ENCODE measurements around the gene RAD51B.
A peak's percentile ranks its signal among the peaks of the same experiment; 100 is the strongest.

The RAD51B gene

DNA sequence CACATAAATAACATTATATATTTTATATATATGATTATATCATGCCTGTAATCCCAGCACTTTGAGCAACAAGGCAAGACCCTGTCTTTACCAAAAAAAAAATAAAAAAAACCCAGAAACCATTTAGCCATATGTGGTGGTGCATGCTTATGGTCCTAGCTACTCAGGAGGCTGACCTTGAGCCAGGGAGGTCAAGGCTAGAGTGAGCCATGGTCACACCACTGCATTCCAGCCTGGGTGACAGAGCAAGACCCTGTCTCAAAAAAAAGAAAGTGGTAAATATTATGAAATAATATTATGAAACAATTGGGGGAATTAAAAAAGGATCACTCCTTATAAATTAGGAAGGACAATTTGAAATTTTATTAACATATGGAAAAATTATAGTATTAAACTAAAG lies 16.0 kb downstream of the RAD51B start:
- DNase-seq (ENCODE audit: low read depth) = no peak

- DNase-seq (ENCODE audit: low read depth) = peak; percentile 58
Measured at GRCh38 chr14:67837011-67837624, 17.5 kb downstream of the RAD51B start.

DNA sequence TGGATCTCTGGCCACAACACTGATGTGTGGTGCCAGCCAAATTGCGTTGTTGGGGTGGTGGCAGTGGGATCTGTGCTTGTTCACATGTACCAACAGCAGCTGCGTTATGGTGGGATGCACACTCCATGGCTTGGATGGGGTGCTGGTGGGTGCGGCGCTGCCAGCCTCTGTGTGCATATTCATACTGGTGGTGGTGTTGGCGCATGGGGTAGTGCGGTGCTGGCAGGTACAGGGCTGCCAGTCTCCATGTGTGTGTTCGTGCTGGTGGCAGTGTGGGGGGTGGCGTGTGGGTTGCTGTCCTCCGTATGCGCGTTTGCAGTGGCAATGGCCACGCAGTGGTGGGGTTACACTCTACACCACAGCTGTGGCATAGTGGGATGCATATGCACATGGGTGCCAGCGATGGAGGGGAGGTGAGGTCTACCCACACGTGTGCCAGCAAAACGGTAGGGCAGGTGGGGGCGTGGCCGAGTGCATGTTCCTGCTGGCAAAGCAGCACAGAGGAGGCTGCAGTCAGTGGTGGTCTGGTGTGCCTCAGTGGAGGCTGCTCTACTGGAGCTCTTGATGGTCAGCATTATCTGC lies 26.5 kb downstream of the RAD51B start:
- DNase-seq (ENCODE audit: low read depth) = no peak

- no peak for DNase-seq (ENCODE audit: low read depth)
Measured at GRCh38 chr14:67850066-67850830, 30.7 kb downstream of the RAD51B start.

DNA sequence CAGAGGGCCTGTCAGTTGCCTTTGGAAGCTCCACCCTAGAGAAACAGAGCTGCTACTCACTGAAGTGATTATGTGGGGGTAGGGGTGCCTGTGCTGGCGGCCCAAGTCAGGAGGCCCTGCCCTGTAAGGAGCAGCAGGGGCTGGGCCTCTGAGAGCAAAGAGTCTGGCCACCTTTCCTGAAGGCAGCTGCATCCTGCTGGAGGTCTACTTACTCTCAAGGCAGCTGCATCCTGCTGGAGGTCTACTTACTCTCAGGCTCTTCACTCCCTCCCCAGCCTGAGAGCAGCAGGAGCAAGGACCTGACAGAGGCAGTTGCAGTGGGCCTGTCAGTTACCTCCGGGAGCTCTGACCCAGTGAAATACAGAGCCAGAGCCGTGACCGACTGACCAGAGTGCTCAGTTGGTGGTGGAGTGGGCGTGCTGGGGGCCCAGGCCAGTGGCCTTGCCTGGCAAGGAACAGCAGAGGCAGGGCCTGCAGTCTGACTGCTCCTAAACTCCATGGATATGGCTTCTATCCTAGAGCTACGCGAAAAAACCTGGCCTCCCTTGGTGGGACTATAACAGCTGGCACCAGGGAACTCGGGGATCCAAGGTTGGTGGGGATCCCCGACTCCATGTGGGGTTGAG lies 32.3 kb downstream of the RAD51B start:
- DNase-seq (ENCODE audit: low read depth) = no peak

DNA sequence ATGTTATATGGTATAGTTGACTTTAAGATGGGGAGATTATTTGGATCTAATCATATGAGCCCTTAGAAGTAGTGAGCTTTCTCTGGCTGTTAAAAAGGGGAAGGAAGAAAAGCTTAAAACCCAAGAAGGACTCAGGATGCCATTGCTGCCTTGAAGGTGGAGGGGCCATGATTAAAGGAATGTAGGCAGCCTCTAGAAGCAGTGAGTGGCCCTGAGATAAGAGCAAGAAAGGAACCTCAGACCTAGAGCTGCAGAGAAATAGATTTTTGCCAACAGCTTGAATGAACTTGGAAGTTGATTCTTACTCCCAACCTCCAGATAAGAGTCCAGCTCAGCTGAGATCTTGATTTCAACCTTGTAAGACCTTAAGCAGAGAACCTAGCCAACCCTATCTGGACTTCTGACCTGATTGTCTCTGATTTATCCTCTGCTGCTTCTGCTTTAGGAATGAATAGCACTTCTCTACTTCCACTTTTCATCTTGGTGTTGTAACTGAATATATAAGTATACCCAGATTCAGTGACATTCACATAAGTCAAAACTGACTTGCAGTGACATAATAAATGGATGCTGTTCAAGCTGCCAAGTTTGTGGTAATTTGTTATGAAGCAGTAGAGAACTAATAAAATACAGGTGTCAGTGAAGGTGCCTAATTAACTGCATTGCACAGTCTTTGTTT lies 33.5 kb downstream of the RAD51B start:
- DNase-seq (ENCODE audit: low read depth) = no peak

GRCh38 chr14:67853715-67854114 lies 34.1 kb downstream of the RAD51B start:
- no peak for DNase-seq (ENCODE audit: low read depth)

DNA sequence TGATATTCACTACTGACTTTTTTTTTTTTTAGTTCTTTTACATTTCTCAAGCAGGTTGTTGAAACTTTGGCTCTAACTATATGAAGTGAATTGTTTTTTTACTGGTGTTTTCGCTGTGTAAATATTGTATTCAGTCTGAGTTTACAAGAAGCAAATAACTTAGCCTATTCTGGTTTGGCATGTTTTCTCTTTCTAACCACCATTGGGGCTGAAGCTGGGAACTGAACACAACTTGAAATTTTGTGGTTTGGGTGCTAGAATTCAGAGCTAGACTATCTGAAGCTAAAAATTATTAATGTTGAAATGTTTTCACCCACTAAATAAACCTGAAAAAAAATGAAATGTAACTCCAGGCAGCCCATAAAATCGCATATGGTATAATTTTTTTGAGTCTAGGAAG lies 37.2 kb downstream of the RAD51B start:
- DNase-seq (ENCODE audit: low read depth) = no peak

- no peak for DNase-seq (ENCODE audit: low read depth)
Measured at GRCh38 chr14:67857778-67858350, 38.3 kb downstream of the RAD51B start.

DNA sequence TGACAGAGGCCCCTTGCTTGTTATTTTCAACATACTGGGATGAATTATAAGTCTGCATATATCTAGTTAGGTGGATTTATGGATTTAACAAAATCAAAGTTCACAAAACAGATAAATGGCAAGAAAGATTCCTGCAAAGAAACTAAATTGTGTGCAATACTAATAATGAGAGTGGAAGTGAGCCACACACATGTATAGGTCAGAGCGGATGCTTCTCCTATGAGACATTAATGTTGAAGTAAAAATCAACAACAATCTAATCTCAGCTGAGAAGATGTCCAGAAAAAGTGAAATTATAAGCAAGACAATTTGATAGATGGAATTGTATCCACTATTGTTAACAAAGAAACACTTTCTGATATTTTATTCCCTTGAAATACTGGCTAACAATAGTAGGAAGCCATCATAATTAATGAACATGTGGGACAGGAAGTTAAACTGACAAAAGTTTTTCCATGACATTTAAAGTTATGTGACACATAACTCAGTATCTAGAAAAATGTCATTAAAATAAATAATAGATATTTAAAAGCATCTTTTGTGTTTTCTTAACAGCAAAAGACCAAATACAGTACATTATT lies 39.7 kb downstream of the RAD51B start:
- no peak for DNase-seq (ENCODE audit: low read depth)

GRCh38 chr14:67863223-67863622 lies 43.6 kb downstream of the RAD51B start:
- DNase-seq (ENCODE audit: low read depth) = no peak

- no peak for DNase-seq (ENCODE audit: low read depth)
Measured at GRCh38 chr14:67875175-67876006, 55.8 kb downstream of the RAD51B start.

DNA sequence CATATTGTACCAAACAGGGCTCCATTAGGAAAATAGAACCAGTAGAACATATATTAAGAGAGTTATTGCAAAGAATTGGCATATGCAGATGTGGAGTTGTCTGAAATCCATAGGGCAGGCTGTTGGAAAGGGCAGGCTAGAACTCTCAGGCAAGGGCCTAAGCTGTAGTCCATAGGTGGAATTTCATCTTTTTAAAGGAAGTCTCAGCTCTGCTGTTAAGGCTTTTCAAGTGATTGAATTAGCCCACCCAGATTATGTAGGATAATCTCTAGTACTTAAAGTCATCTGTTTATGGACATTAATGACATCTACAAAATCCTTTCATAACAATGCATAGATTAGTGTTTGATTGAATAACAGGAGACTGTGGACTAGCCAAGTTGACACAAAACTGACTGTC lies 59.4 kb downstream of the RAD51B start:
- no peak for DNase-seq (ENCODE audit: low read depth)

DNA sequence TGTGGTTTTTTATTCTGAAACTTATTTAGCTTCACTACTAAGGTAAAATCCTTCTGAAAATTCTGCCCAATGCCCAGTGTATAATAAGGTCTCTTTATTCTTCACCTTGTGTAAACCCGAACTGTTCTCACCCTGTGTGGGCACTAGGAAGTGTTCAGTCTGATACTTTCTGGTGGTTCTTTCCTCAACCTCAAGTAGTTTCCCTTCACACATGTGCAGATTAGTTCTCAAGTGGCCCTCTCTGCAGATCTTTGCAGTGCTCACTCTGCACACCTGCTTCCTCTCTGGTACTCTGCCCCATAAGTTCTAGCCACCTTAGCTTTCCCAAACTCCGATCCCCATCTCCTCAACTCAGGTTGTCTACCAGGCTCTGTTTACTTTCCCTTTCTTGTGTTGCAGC lies 61.6 kb downstream of the RAD51B start:
- DNase-seq (ENCODE audit: low read depth) = no peak

DNA sequence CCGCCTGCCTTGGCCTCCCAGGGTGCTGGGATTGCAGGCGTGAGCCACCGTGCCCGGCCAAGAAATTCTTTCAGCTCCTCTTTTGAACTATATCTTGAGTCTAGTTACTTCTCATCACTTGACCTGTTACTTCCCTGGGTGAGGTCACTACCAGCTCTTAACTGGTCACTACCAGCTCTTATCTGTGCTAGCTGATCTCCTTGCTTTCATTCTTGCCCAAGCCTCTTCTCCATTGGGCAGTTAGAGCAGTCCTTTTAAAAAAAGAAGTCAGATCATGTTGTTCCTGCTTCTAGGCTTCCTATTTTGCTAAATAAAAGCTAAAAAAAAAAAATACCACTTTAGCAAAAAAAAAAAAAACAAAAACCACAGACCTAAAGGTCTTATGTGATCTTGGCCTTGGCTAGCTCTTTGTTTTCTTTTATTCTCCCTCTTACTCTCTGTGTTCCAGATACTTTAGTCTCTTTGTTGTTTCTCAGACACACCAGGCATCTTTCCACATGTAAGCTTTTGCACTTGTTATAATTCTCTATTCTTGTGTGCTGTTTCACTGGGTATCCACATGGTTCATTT lies 63.5 kb downstream of the RAD51B start:
- DNase-seq (ENCODE audit: low read depth) = no peak

DNA sequence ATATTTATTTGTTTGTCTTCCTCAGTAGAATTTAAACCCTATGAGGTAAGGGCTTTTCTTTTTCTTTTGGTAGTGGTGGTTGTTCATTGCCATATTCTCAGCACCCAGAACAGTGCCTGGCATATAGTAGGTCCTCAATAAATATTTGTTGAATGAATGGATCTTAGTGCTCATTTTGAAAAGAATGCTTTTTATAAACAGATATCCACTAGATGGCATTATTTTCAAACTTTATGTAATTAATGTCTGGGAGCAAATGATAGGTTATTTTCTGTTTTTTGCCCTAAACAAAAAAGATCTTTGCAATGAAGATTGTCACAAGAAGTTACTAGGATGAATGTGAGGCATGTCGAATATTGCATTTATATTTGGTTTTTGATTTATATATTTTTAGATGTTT lies 64.1 kb downstream of the RAD51B start:
- DNase-seq (ENCODE audit: low read depth) = no peak

GRCh38 chr14:67886191-67886590 lies 66.6 kb downstream of the RAD51B start:
- no peak for DNase-seq (ENCODE audit: low read depth)

DNA sequence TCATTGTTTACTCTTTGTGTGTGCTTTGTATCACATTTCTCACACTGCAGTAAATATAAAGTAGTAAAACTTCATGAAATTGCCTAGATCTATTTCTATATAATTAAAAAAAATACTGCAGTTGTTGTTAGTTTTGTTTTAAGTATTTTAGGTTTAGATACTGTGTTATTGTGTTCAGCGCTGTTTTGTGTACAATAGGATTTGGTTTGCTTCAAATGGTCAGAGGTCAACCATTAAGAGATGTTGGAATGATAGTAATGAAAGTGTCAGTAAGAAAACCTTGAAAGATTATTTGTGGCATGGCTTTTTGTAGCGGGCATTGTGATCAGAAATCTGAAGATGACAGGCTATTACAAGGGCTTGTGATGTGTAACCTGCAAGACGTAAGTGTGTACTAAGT lies 67.9 kb downstream of the RAD51B start:
- no peak for DNase-seq (ENCODE audit: low read depth)

GRCh38 chr14:67889455-67889854 lies 69.9 kb downstream of the RAD51B start:
- no peak for DNase-seq (ENCODE audit: low read depth)

DNA sequence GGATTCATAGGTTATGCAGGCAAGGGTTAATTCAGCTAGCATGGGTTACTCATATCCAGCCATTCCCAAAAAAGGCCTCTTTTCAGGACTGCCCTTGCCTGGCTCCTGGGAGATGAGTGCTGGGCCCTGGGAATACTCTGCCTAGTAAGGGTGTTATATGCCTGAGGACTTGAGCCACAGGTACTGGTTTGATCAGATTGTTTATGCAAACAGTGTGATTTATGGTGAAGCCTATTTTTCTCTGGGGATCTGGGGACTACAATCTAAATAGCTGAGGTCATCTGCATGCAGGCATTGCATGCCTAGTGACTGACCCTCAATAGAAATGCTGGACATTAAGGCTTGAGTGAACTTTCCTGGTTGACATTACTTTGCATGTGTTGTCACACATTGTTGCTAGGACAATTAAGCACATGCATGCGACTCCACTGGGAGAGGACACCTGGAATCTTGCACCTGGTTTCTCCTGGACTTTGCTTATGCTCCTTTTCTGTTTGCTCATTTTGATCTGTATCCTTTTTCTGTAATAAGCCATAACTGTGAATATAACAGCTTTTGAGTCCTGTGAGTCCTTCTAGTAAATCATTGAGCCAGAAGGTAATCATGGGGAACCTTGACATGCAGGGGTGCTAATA lies 73.0 kb downstream of the RAD51B start:
- no peak for DNase-seq (ENCODE audit: low read depth)
